Loucy (cell line): ENCODE measurements around the gene NMNAT2.

ENCODE experiments used
- H2AFZ ChIP-seq: fragments of 200-600 bp; sonication (generic); 2 replicates; pipeline ENCODE4 v1.6.0; 2016; ENCODE audit warnings: antibody characterized with exemption, mild to moderate bottlenecking, low read length, moderate library complexity
- H3F3A ChIP-seq: fragments of 200-600 bp; 2 replicates; pipeline ENCODE4 v1.6.0; 2016; ENCODE audit warnings: antibody characterized with exemption, low read depth, mild to moderate bottlenecking
- H3K27me3 ChIP-seq: fragments of 200-600 bp; sonication (generic); 2 replicates; pipeline ENCODE4 v1.6.1; 2014; ENCODE audit warnings: low read length, mild to moderate bottlenecking; ENCODE audit not compliant: insufficient read depth, poor library complexity, severe bottlenecking
- H3K36me3 ChIP-seq: fragments of 200-600 bp; sonication (generic); 2 replicates; pipeline ENCODE4 v1.6.1; 2016; ENCODE audit warnings: low read length; ENCODE audit not compliant: insufficient read depth
- H3K4me1 ChIP-seq: fragments of 200-600 bp; sonication (generic); 2 replicates; pipeline ENCODE4 v1.5.1; 2014; ENCODE audit warnings: low read length, mild to moderate bottlenecking; ENCODE audit not compliant: insufficient read depth, poor library complexity, severe bottlenecking
- H3K4me2 ChIP-seq: fragments of 200-600 bp; sonication (generic); 2 replicates; pipeline ENCODE4 v1.6.0; 2014; ENCODE audit warnings: antibody characterized with exemption, low read length, low read depth, mild to moderate bottlenecking; ENCODE audit not compliant: poor library complexity, severe bottlenecking
- H3K4me3 ChIP-seq: fragments of 200-600 bp; sonication (generic); 2 replicates; pipeline ENCODE4 v1.5.1; 2014; ENCODE audit warnings: low read length, mild to moderate bottlenecking, mixed read lengths; ENCODE audit not compliant: poor library complexity, severe bottlenecking
- H3K79me2 ChIP-seq: fragments of 200-600 bp; sonication (generic); 2 replicates; pipeline ENCODE4 v1.6.1; 2014; ENCODE audit warnings: low read length; ENCODE audit not compliant: insufficient read depth
- H3K9ac ChIP-seq: fragments of 200-600 bp; sonication (generic); 2 replicates; pipeline ENCODE4 v1.6.0; 2014; ENCODE audit warnings: mild to moderate bottlenecking, low read depth, low read length, moderate library complexity; ENCODE audit not compliant: poor library complexity, severe bottlenecking
- H3K9me2 ChIP-seq: fragments of 200-600 bp; sonication (generic); replicated peaks from 2 replicates; pipeline ENCODE4 v1.6.1; 2016; ENCODE audit warnings: low read depth, low read length, mixed read lengths
- H3K9me3 ChIP-seq: fragments of 200-600 bp; sonication (generic); 2 replicates; pipeline ENCODE4 v1.6.1; 2014; ENCODE audit warnings: mild to moderate bottlenecking, antibody characterized with exemption, low read length, low read depth; ENCODE audit not compliant: insufficient read depth
- H4K20me1 ChIP-seq: fragments of 200-600 bp; sonication (generic); 2 replicates; pipeline ENCODE4 v1.6.0; 2014; ENCODE audit warnings: antibody characterized with exemption, low read length, mild to moderate bottlenecking; ENCODE audit not compliant: insufficient read depth, poor library complexity, severe bottlenecking
- EZH2phosphoT487 ChIP-seq: fragments of 200-600 bp; IDR thresholded peaks from 2 replicates; pipeline ENCODE4 v1.6.1; 2018; ENCODE audit warnings: antibody characterized with exemption, mild to moderate bottlenecking, moderate library complexity, borderline replicate concordance
- TF ChIP-seq, protein P1 (sequence below): fragments of 200-600 bp; sonication (generic); conservative IDR thresholded peaks from 2 replicates; pipeline ENCODE4 v1.5.1; 2014; ENCODE audit warnings: mild to moderate bottlenecking, antibody characterized with exemption, low read length

Gene NMNAT2

DNA sequence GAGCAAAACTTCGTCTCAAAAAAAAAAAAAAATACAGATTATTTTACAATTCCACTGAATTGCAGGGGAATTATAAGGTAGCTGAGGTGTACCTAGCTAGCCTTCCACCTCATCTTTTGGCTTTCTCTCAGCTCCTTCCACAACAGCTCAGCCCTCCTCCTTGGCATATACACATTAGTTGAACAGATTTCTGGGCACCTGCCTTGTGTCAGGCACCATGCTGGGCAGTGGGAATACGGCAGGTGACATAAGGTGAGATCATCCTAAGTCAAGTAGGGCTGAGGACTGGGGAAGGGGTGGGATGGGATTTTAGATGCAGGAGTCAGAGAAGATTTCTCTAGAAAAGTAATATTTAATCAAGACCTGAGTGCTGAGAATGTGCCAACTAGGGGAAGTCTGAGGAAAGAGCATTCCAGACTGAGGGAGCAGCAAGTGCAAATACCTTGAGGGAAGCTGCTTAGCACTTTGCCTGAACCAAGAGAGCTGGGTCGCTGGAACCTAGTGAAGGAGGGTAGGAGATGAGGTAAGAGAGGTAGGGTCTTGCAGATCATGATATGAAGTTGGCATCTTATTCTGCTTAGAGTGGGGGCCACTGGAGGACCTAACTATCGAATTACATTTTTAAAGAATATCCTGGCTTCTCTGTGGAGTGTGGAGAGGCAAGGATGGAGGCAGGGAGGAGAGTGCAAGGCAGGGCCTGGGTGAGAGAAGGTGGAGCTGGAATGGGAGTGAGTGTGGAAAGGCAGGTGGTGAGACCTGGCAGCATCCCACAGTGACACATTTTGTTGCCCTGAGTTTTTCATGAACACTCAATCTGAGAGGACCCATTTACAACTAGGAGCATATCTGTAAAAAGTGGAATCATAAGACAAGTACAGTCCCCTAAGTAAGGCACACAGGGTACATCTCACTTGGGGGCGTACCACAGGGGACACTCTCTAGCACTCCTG, 203.9 kb downstream of the NMNAT2 start:
- Histone ChIP-seq H3K9ac (no peak overlapping the region), H3K9me2 (no peaks in the 10 kb centered on the region), H2AFZ (no peak overlapping the region), H3K27me3 (no peaks in the 10 kb centered on the region), H4K20me1 (no peaks in the 10 kb centered on the region), H3K9me3 (no peaks in the 10 kb centered on the region), H3K4me1 (peaks cover 39% of the 10 kb centered on the region), H3K4me3 (no peak overlapping the region), H3F3A (peaks cover 5% of the 10 kb centered on the region; the same call in 1 of the 2 replicates), H3K36me3 (no peaks in the 10 kb centered on the region), H3K79me2 (no peaks in the 10 kb centered on the region), H3K4me2 (no peak overlapping the region)
- TF ChIP-seq, protein P1, sequence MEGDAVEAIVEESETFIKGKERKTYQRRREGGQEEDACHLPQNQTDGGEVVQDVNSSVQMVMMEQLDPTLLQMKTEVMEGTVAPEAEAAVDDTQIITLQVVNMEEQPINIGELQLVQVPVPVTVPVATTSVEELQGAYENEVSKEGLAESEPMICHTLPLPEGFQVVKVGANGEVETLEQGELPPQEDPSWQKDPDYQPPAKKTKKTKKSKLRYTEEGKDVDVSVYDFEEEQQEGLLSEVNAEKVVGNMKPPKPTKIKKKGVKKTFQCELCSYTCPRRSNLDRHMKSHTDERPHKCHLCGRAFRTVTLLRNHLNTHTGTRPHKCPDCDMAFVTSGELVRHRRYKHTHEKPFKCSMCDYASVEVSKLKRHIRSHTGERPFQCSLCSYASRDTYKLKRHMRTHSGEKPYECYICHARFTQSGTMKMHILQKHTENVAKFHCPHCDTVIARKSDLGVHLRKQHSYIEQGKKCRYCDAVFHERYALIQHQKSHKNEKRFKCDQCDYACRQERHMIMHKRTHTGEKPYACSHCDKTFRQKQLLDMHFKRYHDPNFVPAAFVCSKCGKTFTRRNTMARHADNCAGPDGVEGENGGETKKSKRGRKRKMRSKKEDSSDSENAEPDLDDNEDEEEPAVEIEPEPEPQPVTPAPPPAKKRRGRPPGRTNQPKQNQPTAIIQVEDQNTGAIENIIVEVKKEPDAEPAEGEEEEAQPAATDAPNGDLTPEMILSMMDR, result no peak
- no peak for TF ChIP-seq EZH2phosphoT487

DNA sequence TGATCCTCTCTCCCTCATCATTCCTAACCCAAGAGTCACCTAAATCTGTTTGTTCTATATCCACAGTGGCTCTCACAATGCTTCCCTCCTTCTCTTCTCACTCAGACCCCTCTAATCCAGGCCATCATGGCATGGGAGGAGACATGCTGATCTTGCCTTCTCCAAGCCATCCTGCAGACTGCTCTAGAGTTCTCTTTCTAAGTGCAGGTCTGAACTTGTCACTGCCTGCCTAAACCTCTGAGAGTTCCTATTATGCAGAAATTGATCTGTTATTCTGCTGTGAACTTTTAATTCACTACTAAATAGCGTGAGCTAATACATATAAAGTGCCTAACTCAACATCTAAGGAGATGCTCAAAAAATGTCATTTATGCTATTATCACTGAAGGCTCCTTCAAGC, 205.3 kb downstream of the NMNAT2 start:
- H3K27me3 ChIP-seq, result no peaks in the 10 kb centered on the region
- H3K4me2 ChIP-seq, result no peak overlapping the region
- H3K4me1 ChIP-seq, result peaks cover 28% of the 10 kb centered on the region
- TF ChIP-seq, protein P1, result no peak
- no peak for TF ChIP-seq EZH2phosphoT487
- H3K9me3 ChIP-seq, result no peaks in the 10 kb centered on the region
- H3K9me2 ChIP-seq, result no peaks in the 10 kb centered on the region
- H3K36me3 ChIP-seq, result no peaks in the 10 kb centered on the region
- H2AFZ ChIP-seq, result no peak overlapping the region
- no peak overlapping the region for H3K9ac ChIP-seq
- H4K20me1 ChIP-seq, result no peaks in the 10 kb centered on the region
- no peaks in the 10 kb centered on the region for H3K79me2 ChIP-seq
- H3F3A ChIP-seq, result no peaks in the 10 kb centered on the region
- no peak overlapping the region for H3K4me3 ChIP-seq

DNA sequence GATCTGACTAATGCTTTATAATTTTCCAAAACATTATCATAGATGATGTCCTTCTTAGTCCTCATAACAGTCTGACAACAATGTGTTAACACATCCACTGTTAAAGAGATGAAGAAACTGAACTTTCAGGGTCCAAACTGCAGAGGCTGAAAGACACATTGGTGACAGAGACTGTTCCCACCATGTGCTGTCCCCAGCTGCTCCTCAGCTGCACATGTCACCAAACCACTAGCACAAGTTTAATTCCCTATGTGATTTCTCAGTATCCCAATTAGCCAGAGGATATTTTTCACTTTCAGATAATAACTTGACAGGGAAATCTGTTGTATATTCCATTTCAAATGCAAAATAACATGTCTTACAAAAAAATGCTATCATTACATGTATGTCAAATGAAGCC, 207.5 kb downstream of the NMNAT2 start:
- H3K36me3 ChIP-seq, result no peaks in the 10 kb centered on the region
- H2AFZ ChIP-seq, result 0 out of 2 replicates have a peak overlapping the region, but pooled peaks have one; percentile 17
- TF ChIP-seq, protein P1, result no peak
- TF ChIP-seq EZH2phosphoT487, result no peak

More for the DNA sequence above, 207.5 kb downstream of the NMNAT2 start:
- no peaks in the 10 kb centered on the region for H4K20me1 ChIP-seq
- H3K27me3 ChIP-seq, result no peaks in the 10 kb centered on the region
- H3K9me3 ChIP-seq, result no peaks in the 10 kb centered on the region
- no peak overlapping the region for H3K4me3 ChIP-seq
- H3K4me1 ChIP-seq, result peaks cover 24% of the 10 kb centered on the region
- no peak overlapping the region for H3K4me2 ChIP-seq
- H3K9me2 ChIP-seq, result no peaks in the 10 kb centered on the region
- H3F3A ChIP-seq, result no peaks in the 10 kb centered on the region
- H3K79me2 ChIP-seq, result no peaks in the 10 kb centered on the region
- H3K9ac ChIP-seq, result no peak overlapping the region
